ENCODE results near the gene FRAS1.

Gene FRAS1

DNA sequence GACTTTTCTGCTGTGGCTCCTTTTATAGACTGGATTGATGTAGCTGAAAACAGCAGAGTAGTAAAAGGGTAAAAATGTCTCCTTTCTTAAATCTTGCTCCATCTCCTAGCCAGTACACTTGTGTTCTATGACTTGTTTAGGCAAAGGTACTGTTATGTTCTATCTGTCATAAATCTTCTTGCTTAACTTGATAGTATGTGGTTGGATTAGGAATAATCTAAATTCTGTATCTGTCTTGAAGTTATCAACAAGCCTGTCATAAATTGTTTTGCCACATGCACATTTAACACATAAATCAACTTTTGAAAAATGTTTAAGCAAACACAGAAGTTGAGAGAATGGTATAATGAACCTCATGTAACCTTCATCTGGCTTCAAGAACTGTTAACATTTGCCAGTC, 157.0 kb downstream of the FRAS1 start:
- peaks cover 4% of the 10 kb centered on the region for H3K36me3 Mint-ChIP-seq (ENCODE audit: low read depth)
- H3K27ac Mint-ChIP-seq: no peak overlapping the region
- no peak overlapping the region for H3K4me3 Mint-ChIP-seq
- TF ChIP-seq, protein P1, sequence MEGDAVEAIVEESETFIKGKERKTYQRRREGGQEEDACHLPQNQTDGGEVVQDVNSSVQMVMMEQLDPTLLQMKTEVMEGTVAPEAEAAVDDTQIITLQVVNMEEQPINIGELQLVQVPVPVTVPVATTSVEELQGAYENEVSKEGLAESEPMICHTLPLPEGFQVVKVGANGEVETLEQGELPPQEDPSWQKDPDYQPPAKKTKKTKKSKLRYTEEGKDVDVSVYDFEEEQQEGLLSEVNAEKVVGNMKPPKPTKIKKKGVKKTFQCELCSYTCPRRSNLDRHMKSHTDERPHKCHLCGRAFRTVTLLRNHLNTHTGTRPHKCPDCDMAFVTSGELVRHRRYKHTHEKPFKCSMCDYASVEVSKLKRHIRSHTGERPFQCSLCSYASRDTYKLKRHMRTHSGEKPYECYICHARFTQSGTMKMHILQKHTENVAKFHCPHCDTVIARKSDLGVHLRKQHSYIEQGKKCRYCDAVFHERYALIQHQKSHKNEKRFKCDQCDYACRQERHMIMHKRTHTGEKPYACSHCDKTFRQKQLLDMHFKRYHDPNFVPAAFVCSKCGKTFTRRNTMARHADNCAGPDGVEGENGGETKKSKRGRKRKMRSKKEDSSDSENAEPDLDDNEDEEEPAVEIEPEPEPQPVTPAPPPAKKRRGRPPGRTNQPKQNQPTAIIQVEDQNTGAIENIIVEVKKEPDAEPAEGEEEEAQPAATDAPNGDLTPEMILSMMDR (IDR thresholded peaks at IDR 0.05; ENCODE audit: unreplicated experiment in 3 of 3): no peak
- peaks cover 4% of the 10 kb centered on the region for H3K4me1 Mint-ChIP-seq
- H3K27me3 Mint-ChIP-seq (ENCODE audit: low read depth): no peaks in the 10 kb centered on the region
- no peaks in the 10 kb centered on the region for H3K9me3 Mint-ChIP-seq

DNA sequence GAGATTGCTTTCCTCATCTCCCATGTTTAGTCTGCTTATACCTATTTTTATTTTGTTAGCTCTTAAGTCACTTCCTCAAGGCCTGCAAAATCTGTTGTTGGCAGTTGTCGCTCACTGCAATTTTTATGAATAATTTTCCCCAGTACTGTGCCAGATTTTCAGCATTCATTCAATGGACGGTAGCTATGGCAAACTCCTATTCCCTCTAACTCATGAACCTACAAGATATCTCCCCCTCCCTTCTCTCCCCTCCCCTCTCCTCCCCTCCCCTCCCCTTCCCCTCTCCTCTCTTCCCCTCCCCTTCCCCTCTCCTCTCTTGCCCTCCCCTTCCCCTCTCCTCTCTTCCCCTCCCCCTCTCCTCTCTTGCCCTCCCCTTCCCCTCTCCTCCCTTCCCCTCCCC, 160.4 kb downstream of the FRAS1 start:
- Mint-ChIP-seq H3K27me3 (ENCODE audit: low read depth) (no peaks in the 10 kb centered on the region), H3K9me3 (no peaks in the 10 kb centered on the region), H3K4me3 (no peak overlapping the region), H3K4me1 (peaks cover 19% of the 10 kb centered on the region), H3K36me3 (ENCODE audit: low read depth) (no peaks in the 10 kb centered on the region), H3K27ac (no peak overlapping the region)
- TF ChIP-seq, protein P1 (IDR thresholded peaks at IDR 0.05; ENCODE audit: unreplicated experiment in 3 of 3): no peak

DNA sequence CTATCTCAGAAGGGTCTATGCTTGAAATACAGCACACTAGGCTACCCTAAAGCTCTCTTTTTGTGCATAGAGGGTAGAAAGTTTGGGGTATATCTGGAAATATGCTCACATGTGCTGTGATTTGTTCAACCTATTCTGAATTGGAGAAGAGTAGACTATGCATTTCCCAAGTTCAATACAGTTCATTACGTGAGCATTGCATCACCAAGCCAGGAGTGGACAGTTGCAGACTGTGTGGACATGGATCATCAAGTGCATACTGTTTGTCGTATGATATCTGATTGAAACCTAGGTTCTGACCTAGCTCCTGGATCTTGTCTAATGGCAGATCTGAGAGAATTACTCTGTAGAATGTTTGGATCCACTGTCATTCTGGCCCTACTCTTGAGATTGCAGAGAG, 161.1 kb downstream of the FRAS1 start:
- Mint-ChIP-seq H3K4me3 (no peak overlapping the region), H3K27me3 (ENCODE audit: low read depth) (no peaks in the 10 kb centered on the region), H3K27ac (no peak overlapping the region), H3K36me3 (ENCODE audit: low read depth) (no peaks in the 10 kb centered on the region), H3K4me1 (peaks cover 26% of the 10 kb centered on the region), H3K9me3 (no peaks in the 10 kb centered on the region)
- TF ChIP-seq, protein P1 (IDR thresholded peaks at IDR 0.05; ENCODE audit: unreplicated experiment in 3 of 3): no peak

GRCh38 chr4:78219825-78220224, 162.7 kb downstream of the FRAS1 start:
- no peaks in the 10 kb centered on the region for H3K36me3 Mint-ChIP-seq (ENCODE audit: low read depth)
- H3K4me3 Mint-ChIP-seq: no peak overlapping the region
- peak overlapping the region in 1 of 3 experiments; percentile 61 for H3K27ac Mint-ChIP-seq
- no peaks in the 10 kb centered on the region for H3K9me3 Mint-ChIP-seq
- no peaks in the 10 kb centered on the region for H3K27me3 Mint-ChIP-seq (ENCODE audit: low read depth)
- TF ChIP-seq, protein P1 (IDR thresholded peaks at IDR 0.05; ENCODE audit: unreplicated experiment in 3 of 3): no peak
- H3K4me1 Mint-ChIP-seq: peaks cover 28% of the 10 kb centered on the region

GRCh38 chr4:78220283-78220682, 163.2 kb downstream of the FRAS1 start:
- H3K9me3 Mint-ChIP-seq: no peaks in the 10 kb centered on the region
- TF ChIP-seq, protein P1 (IDR thresholded peaks at IDR 0.05; ENCODE audit: unreplicated experiment in 3 of 3): no peak
- no peak overlapping the region for H3K4me3 Mint-ChIP-seq
- peaks cover 1% of the 10 kb centered on the region for H3K36me3 Mint-ChIP-seq (ENCODE audit: low read depth)
- H3K4me1 Mint-ChIP-seq: peaks cover 28% of the 10 kb centered on the region
- no peak overlapping the region for H3K27ac Mint-ChIP-seq
- no peaks in the 10 kb centered on the region for H3K27me3 Mint-ChIP-seq (ENCODE audit: low read depth)

- peak overlapping the region in 2 of 3 experiments; percentile 19 to 46 for H3K27ac Mint-ChIP-seq
- peak overlapping the region in 1 of 3 experiments; percentile 0 for H3K4me3 Mint-ChIP-seq
- H3K27me3 Mint-ChIP-seq (ENCODE audit: low read depth): no peaks in the 10 kb centered on the region
- peaks cover 19% of the 10 kb centered on the region for H3K36me3 Mint-ChIP-seq (ENCODE audit: low read depth)
- peaks cover 28% of the 10 kb centered on the region for H3K4me1 Mint-ChIP-seq
- TF ChIP-seq, protein P1 (IDR thresholded peaks at IDR 0.05; ENCODE audit: unreplicated experiment in 3 of 3): no peak
- H3K9me3 Mint-ChIP-seq: peaks cover 12% of the 10 kb centered on the region
Observed at GRCh38 chr4:78222575-78223186, 165.6 kb downstream of the FRAS1 start.

Measured in nephron (organoid).